ENCODE measurements around the gene NOX1. TPM values are rescaled to one million over a fixed set of nuclear protein-coding genes. Genes with fewer than 3 reads are reported as not detected.

NOX1 gene
- total and polyA plus RNA-seq, 8 donors: 53.3 TPM; not detected in 7

DNA sequence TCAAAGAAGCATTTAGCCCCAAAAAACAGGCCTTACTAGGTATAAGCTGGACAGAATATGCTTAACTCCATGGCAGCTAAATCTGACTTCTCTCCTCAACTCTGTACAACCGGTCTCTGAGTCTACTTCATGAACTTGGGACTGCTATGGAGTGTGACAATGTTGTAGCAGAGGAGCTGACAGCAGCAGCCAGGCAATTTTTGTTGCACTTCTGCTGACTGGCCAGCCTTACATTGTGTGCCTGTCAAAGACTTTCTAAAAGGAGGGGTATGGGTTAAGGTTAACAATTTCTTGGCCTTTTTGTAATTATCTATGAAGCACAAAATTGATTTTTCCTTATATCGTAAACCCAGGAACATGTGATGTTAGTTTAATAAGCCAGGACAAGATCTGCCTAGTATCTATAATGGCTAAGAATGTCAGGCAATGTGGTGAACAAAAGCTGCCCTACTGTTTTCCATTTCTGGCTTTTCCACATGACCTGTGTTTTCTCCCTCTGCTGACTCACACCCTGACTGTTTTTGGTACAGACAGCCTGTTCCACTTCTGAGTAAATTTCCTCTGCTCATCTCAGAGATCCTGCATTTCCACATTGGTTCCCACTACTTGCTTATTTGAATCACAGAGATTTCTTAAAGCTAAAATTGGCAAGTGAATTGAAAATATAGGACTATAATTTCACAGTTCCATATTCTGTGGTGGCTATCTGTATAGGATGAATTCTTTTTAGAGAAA lies 9.3 kb downstream of the NOX1 start:
- 55 to 80% (median 65%) methylated on average over 2 of the region's 2 CpGs for WGBS, 5 donors
- DNase-seq: no peak
- Histone ChIP-seq H3K4me3 (no peak overlapping the region), H3K27me3 (peaks cover 0 to 9% (median 0%) of the 10 kb centered on the region in 3 donors), H3K9me3 (no peaks in the 10 kb centered on the region), H3K36me3 (no peaks in the 10 kb centered on the region), H3K4me1 (no peaks in the 10 kb centered on the region), H3K27ac (no peak overlapping the region)
- intact Hi-C loops (cut with DNase I; ENCODE audit: low total_unique reads): no loop called here
- TF ChIP-seq POLR2A (IDR thresholded peaks at IDR 0.05) (no peak), POLR2AphosphoS5 (IDR thresholded peaks at IDR 0.05) (no peak), EP300 (IDR thresholded peaks at IDR 0.05) (no peak)
- TF ChIP-seq, protein P1, sequence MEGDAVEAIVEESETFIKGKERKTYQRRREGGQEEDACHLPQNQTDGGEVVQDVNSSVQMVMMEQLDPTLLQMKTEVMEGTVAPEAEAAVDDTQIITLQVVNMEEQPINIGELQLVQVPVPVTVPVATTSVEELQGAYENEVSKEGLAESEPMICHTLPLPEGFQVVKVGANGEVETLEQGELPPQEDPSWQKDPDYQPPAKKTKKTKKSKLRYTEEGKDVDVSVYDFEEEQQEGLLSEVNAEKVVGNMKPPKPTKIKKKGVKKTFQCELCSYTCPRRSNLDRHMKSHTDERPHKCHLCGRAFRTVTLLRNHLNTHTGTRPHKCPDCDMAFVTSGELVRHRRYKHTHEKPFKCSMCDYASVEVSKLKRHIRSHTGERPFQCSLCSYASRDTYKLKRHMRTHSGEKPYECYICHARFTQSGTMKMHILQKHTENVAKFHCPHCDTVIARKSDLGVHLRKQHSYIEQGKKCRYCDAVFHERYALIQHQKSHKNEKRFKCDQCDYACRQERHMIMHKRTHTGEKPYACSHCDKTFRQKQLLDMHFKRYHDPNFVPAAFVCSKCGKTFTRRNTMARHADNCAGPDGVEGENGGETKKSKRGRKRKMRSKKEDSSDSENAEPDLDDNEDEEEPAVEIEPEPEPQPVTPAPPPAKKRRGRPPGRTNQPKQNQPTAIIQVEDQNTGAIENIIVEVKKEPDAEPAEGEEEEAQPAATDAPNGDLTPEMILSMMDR (IDR thresholded peaks at IDR 0.05): no peak

DNA sequence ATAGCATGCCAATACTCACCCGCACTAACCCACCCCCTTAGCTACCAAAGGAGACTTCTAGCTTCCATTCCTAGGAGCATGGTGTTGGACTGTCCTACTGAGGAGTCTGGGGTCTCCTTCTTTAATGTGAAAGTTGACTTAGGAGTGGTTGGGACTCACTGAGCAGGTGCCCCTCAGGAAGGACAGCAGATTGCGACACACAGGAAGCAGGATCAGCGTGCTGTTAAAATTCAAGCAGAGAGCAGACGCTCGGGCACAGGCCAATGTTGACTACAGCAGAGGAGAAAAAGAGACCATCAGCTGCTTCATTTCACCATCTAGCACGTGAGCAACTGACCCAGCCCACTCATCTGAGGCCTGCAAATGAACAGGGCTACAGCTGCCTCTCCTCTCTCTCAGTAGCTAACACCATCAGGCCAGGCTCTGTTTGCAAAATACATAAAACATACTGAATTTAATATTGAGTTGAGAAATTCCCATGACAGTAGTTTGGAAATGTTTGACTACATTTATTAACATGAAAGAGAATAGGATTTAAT lies 10.8 kb downstream of the NOX1 start:
- intact Hi-C loops (cut with DNase I; ENCODE audit: low total_unique reads): no loop called here
- WGBS, 5 donors: 40 to 66% (median 52%) methylated on average over 6 of the region's 6 CpGs
- TF ChIP-seq EP300 (IDR thresholded peaks at IDR 0.05): no peak
- Histone ChIP-seq H3K4me1 (no peaks in the 10 kb centered on the region), H3K36me3 (no peaks in the 10 kb centered on the region), H3K27me3 (peaks cover 0 to 9% (median 0%) of the 10 kb centered on the region in 3 donors), H3K4me3 (no peak overlapping the region), H3K27ac (no peak overlapping the region), H3K9me3 (no peaks in the 10 kb centered on the region)
- DNase-seq: peak in 1 of 2 donors; percentile 27

DNA sequence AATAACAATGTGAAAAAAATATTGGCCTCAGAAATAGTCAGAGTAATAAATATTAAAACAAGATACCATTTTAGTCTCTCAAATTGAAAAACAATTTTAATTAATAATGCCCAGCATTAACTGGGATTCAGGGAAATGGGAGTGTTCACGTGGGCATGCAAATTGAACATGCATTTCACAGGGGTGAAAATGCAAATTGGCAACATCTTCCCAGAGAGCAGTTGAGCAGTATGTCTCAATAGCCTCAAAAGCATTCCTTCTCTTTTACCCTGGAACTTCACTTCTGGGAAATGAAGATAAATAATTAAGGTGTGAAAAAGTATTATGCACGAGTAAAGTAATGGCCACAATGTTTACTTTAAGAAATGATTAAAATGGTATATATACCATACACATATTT lies 21.3 kb downstream of the NOX1 start:
- intact Hi-C loops (cut with DNase I; ENCODE audit: low total_unique reads): no loop called here
- DNase-seq: no peak
- no peak for TF ChIP-seq EP300 (IDR thresholded peaks at IDR 0.05)
- TF ChIP-seq, protein P1 (IDR thresholded peaks at IDR 0.05): no peak
- no peak for TF ChIP-seq POLR2AphosphoS5 (IDR thresholded peaks at IDR 0.05)
- no peak for TF ChIP-seq POLR2A (IDR thresholded peaks at IDR 0.05)
- no peaks in the 10 kb centered on the region for H3K4me1 ChIP-seq
- WGBS, 5 donors: 38 to 50% (median 46%) methylated on average over 2 of the region's 2 CpGs
- no peaks in the 10 kb centered on the region for H3K36me3 ChIP-seq
- peaks cover 0 to 3% (median 0%) of the 10 kb centered on the region in 3 donors for H3K27me3 ChIP-seq
- no peak overlapping the region for H3K27ac ChIP-seq
- H3K4me3 ChIP-seq: no peak overlapping the region
- peaks cover 0 to 9% (median 0%) of the 10 kb centered on the region in 4 donors for H3K9me3 ChIP-seq

DNA sequence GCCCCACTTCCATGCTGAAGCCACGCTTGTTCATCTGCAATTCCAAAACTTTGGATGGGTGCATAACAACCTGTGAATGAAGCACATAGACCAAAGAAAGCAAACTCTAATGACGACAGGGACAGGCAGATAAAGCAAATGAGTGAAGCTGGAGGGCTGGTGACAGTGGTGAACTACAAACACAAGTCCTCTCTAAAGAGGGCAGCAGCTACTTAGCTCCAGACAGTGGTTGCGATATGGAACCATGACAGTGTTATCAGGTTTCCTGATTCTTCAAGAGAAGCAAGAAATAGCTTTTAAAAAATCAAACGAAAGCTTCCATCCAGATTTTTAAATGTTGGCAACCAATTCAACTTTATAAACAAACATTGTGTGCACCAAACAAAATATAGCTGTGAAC lies 23.8 kb downstream of the NOX1 start:
- no peaks in the 10 kb centered on the region for H3K4me1 ChIP-seq
- H3K36me3 ChIP-seq: no peaks in the 10 kb centered on the region
- H3K27ac ChIP-seq: no peak overlapping the region
- WGBS, 5 donors: 62 to 74% (median 70%) methylated on average over 4 of the region's 4 CpGs
- TF ChIP-seq, protein P1 (IDR thresholded peaks at IDR 0.05): no peak
- no peak for TF ChIP-seq POLR2AphosphoS5 (IDR thresholded peaks at IDR 0.05)
- TF ChIP-seq POLR2A (IDR thresholded peaks at IDR 0.05): no peak
- no peak for TF ChIP-seq EP300 (IDR thresholded peaks at IDR 0.05)
- no peaks in the 10 kb centered on the region for H3K9me3 ChIP-seq
- peaks cover 0 to 3% (median 0%) of the 10 kb centered on the region in 3 donors for H3K27me3 ChIP-seq
- no peak for DNase-seq
- intact Hi-C loops (cut with DNase I; ENCODE audit: low total_unique reads): no loop called here
- H3K4me3 ChIP-seq: no peak overlapping the region

Data from stomach (tissue), 9 donors.